GM12878 (cell line): ENCODE data around the gene CDC42SE2. TPM values are rescaled to one million over a fixed set of nuclear protein-coding genes. Genes with fewer than 3 reads are reported as not detected.

Experiments
- ATF3 ChIP-seq: IDR thresholded peaks from 2 replicates; pipeline ENCODE4 v1.6.1; 2011; ENCODE audit warnings: low read depth, mild to moderate bottlenecking, low read length, moderate library complexity, borderline replicate concordance; ENCODE audit errors: extremely low read depth
- CBX3 ChIP-seq: fragments of 200-600 bp; sonication (generic); IDR thresholded peaks from 2 replicates; pipeline ENCODE4 v1.6.1; 2016; ENCODE audit warnings: low read depth, borderline replicate concordance
- CUX1 ChIP-seq: IDR thresholded peaks from 2 replicates; pipeline ENCODE4 v1.6.1; 2012; ENCODE audit warnings: improper control_type of control experiment, low read depth, low read length; ENCODE audit not compliant: insufficient replicate concordance
- FOS ChIP-seq: IDR thresholded peaks from 3 replicates; pipeline ENCODE4 v1.6.1; 2011; ENCODE audit warnings: borderline replicate concordance; ENCODE audit not compliant: insufficient read length; ENCODE audit errors: extremely low read depth
- KLF5 ChIP-seq: fragments of 450-650 bp; IDR thresholded peaks from 2 replicates; pipeline ENCODE4 v1.6.1; 2014; ENCODE audit warnings: mild to moderate bottlenecking; ENCODE audit not compliant: partially characterized antibody
- MYB ChIP-seq: fragments of 150-350 bp; IDR thresholded peaks from 2 replicates; pipeline ENCODE4 v1.6.1; 2014; ENCODE audit warnings: mild to moderate bottlenecking, low read depth, low read length, borderline replicate concordance
- NFYB ChIP-seq: IDR thresholded peaks from 2 replicates; pipeline ENCODE4 v1.6.1; 2011; ENCODE audit warnings: low read depth, mild to moderate bottlenecking, low read length, improper control_type of control experiment, moderate library complexity; ENCODE audit not compliant: insufficient read depth
- RFX5 ChIP-seq: IDR thresholded peaks from 2 replicates; pipeline ENCODE4 v1.6.1; 2011; ENCODE audit warnings: low read depth, low read length, improper control_type of control experiment
- SREBF2 ChIP-seq: IDR thresholded peaks from 2 replicates; pipeline ENCODE4 v1.6.1; 2012; ENCODE audit warnings: mild to moderate bottlenecking, low read length
- SRF ChIP-seq, 2 experiments: IDR thresholded peaks; 2 replicates each; pipeline ENCODE4 v1.6.1; 2011; ENCODE audit warnings: low read depth in 2 of 2, low read length in 2 of 2, mild to moderate bottlenecking in 1 of 2, moderate library complexity in 1 of 2
- USF1 ChIP-seq: IDR thresholded peaks from 2 replicates; pipeline ENCODE4 v1.6.1; 2011; ENCODE audit warnings: borderline replicate concordance, low read depth, mild to moderate bottlenecking, moderate library complexity, mixed read lengths, low read length; ENCODE audit not compliant: insufficient read depth; ENCODE audit errors: extremely low read length
- polyA plus RNA-seq, 11 experiments: library from polyadenylated mRNA; depleted of rRNA in 4 of 11; unstranded in 6 of 11; stranded (reverse) in 5 of 11; fragments of >200 nt; fragmentation: Nextera tagmentation in 4 of 11; fragmentation: Illumina TruSeq in 1 of 11; extraction: Ambion mirVana in 4 of 11; extraction: Trizol in 1 of 11; gene quantifications; 1 replicate in 1 of 11; 2 replicates in 10 of 11; pipeline versions ENCODE4 v1.2.1 to v1.2.3, GENCODE V29; 2011 to 2016; ENCODE audit warnings: inconsistent platforms in 2 of 11, missing spikeins in 2 of 11, low read depth in 1 of 11
- total RNA-seq, 4 experiments: library from RNA; depleted of rRNA in 3 of 4; stranded (reverse); fragments of >200 nt in 3 of 4; fragmentation: Illumina TruSeq in 1 of 4; extraction: Trizol in 1 of 4; gene quantifications; 2 replicates each; pipeline versions ENCODE4 v1.2.1 to v1.2.3, GENCODE V29; 2013 to 2021
- TF ChIP-seq, protein P1 (sequence below), 3 experiments: IDR thresholded peaks in 2 of 3; conservative IDR thresholded peaks in 1 of 3; 2 replicates each; pipeline ENCODE4 v1.5.1; 2011; ENCODE audit warnings: low read depth in 3 of 3, low read length in 3 of 3, mild to moderate bottlenecking in 3 of 3, control low read depth in 2 of 3, moderate library complexity in 2 of 3, inconsistent platforms in 1 of 3, mixed read lengths in 1 of 3; ENCODE audit not compliant: control insufficient read depth in 2 of 3, insufficient read depth in 1 of 3; ENCODE audit errors: extremely low read depth in 1 of 3
- TF ChIP-seq, protein P2 (sequence below): fragments of 150-350 bp; IDR thresholded peaks from 2 replicates; pipeline ENCODE4 v1.6.1; 2014; ENCODE audit warnings: mild to moderate bottlenecking, low read depth, low read length
- TF ChIP-seq, protein P3 (sequence below): fragments of 450-650 bp; IDR thresholded peaks from 2 replicates; pipeline ENCODE4 v1.6.1; 2017; ENCODE audit warnings: mild to moderate bottlenecking, moderate library complexity

CDC42SE2 gene
- total and polyA plus RNA-seq, 10 of the 15 experiments (the other 5 are each of a cell fraction or from before 2014, with no cell fraction given): 57.0 to 148 (median 80.3) TPM

DNA sequence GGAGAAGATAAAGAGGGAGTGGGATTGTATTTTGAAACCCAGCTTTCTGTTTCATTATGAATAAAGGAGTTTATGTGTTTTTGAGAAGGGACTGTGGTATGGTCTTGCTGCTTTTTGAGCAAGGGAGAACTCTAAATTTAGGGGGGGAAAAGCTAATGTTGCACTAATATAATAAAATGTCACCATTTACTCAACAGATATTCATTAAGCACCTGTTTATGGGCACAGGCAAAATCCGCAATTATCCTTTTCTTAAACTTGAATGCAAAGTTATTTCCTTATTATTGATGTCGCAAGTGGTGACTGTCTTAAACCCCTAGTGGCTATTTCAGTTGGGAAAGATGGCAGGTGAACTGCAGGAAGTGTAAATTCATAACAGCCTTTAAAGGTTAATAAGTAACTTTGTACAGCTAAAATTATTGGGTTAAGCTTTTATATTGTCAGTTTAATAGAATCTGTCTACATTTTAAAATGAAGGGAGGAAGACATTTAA is 1.5 kb downstream of the CDC42SE2 start (continued):
- TF ChIP-seq CBX3 (no peak), MYB (no peak), ATF3 (no peak), NFYB (no peak), CUX1 (no peak), KLF5 (no peak), RFX5 (no peak), SREBF2 (no peak), SRF (IDR thresholded peaks at IDR 0.05; ENCODE audit: low read depth in 2 of 2, low read length in 2 of 2) (no peak), FOS (no peak), USF1 (no peak)
- TF ChIP-seq, protein P1, sequence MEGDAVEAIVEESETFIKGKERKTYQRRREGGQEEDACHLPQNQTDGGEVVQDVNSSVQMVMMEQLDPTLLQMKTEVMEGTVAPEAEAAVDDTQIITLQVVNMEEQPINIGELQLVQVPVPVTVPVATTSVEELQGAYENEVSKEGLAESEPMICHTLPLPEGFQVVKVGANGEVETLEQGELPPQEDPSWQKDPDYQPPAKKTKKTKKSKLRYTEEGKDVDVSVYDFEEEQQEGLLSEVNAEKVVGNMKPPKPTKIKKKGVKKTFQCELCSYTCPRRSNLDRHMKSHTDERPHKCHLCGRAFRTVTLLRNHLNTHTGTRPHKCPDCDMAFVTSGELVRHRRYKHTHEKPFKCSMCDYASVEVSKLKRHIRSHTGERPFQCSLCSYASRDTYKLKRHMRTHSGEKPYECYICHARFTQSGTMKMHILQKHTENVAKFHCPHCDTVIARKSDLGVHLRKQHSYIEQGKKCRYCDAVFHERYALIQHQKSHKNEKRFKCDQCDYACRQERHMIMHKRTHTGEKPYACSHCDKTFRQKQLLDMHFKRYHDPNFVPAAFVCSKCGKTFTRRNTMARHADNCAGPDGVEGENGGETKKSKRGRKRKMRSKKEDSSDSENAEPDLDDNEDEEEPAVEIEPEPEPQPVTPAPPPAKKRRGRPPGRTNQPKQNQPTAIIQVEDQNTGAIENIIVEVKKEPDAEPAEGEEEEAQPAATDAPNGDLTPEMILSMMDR (IDR thresholded peaks at IDR 0.05 in 2 of 3, conservative IDR thresholded peaks at IDR 0.05 in 1 of 3; ENCODE audit: control insufficient read depth in 2 of 3, extremely low read depth in 1 of 3, insufficient read depth in 1 of 3, low read depth in 3 of 3, low read length in 3 of 3): peak; percentile 23 to 39 (median 37); a peak in 4 of 6 replicates
- TF ChIP-seq, protein P2, sequence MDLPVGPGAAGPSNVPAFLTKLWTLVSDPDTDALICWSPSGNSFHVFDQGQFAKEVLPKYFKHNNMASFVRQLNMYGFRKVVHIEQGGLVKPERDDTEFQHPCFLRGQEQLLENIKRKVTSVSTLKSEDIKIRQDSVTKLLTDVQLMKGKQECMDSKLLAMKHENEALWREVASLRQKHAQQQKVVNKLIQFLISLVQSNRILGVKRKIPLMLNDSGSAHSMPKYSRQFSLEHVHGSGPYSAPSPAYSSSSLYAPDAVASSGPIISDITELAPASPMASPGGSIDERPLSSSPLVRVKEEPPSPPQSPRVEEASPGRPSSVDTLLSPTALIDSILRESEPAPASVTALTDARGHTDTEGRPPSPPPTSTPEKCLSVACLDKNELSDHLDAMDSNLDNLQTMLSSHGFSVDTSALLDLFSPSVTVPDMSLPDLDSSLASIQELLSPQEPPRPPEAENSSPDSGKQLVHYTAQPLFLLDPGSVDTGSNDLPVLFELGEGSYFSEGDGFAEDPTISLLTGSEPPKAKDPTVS: no peak
- TF ChIP-seq, protein P3, sequence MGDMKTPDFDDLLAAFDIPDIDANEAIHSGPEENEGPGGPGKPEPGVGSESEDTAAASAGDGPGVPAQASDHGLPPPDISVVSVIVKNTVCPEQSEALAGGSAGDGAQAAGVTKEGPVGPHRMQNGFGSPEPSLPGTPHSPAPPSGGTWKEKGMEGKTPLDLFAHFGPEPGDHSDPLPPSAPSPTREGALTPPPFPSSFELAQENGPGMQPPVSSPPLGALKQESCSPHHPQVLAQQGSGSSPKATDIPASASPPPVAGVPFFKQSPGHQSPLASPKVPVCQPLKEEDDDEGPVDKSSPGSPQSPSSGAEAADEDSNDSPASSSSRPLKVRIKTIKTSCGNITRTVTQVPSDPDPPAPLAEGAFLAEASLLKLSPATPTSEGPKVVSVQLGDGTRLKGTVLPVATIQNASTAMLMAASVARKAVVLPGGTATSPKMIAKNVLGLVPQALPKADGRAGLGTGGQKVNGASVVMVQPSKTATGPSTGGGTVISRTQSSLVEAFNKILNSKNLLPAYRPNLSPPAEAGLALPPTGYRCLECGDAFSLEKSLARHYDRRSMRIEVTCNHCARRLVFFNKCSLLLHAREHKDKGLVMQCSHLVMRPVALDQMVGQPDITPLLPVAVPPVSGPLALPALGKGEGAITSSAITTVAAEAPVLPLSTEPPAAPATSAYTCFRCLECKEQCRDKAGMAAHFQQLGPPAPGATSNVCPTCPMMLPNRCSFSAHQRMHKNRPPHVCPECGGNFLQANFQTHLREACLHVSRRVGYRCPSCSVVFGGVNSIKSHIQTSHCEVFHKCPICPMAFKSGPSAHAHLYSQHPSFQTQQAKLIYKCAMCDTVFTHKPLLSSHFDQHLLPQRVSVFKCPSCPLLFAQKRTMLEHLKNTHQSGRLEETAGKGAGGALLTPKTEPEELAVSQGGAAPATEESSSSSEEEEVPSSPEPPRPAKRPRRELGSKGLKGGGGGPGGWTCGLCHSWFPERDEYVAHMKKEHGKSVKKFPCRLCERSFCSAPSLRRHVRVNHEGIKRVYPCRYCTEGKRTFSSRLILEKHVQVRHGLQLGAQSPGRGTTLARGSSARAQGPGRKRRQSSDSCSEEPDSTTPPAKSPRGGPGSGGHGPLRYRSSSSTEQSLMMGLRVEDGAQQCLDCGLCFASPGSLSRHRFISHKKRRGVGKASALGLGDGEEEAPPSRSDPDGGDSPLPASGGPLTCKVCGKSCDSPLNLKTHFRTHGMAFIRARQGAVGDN: peak; percentile 45; the same call in 1 of the 2 replicates
